H1 (cell line): Measurements from ENCODE around the gene PSD2. TPM values are rescaled to one million over a fixed set of nuclear protein-coding genes. Genes with fewer than 3 reads are reported as not detected.

Experiments
- CTCF ChIA-PET: fragments of 300-600 bp; sonication (Branson Sonifier 250); formaldehyde crosslinking; loops from one replicate; lab custom pipeline; 2021; ENCODE audit not compliant: partially characterized antibody; lab: Charles Lee
- POLR2A ChIA-PET: fragments of 300-600 bp; sonication (Branson Sonifier 250); formaldehyde crosslinking; loops from one replicate; lab custom pipeline; 2021; ENCODE audit warnings: inconsistent platforms; ENCODE audit not compliant: partially characterized antibody; lab: Charles Lee
- DNase-seq, 2 experiments: peaks; one replicate each; pipeline versions ENCODE4 v3.0.0 to v3.0.0-alpha.2; 2010 to 2022; ENCODE audit warnings: low spot score in 2 of 2, low read depth in 1 of 2, mixed read lengths in 1 of 2
- FAIRE-seq: peaks from 2 replicates; lab custom pipeline; 2011; peaks lifted over from hg19 to GRCh38; lab: Jason Lieb, UNC
- H2AFZ ChIP-seq: 2 replicates; pipeline ENCODE4 v1.8.1; 2012; ENCODE audit warnings: low read length, inconsistent platforms
- H2AK5ac ChIP-seq: 2 replicates; pipeline ENCODE4 v1.6.1; 2013; ENCODE audit warnings: low read depth, low read length
- H2BK120ac ChIP-seq: replicated peaks from 2 replicates; pipeline ENCODE3; 2013; ENCODE audit warnings: low read depth, low read length, inconsistent platforms
- H2BK12ac ChIP-seq: 2 replicates; pipeline ENCODE4 v1.6.1; 2013; ENCODE audit warnings: low read depth, low read length
- H2BK15ac ChIP-seq: 2 replicates; pipeline ENCODE4 v1.6.1; 2013; ENCODE audit warnings: low read length
- H2BK20ac ChIP-seq: 2 replicates; pipeline ENCODE4 v1.6.1; 2013; ENCODE audit warnings: low read length
- H2BK5ac ChIP-seq: 2 replicates; pipeline ENCODE4 v1.6.1; 2013; ENCODE audit warnings: low read depth, low read length
- H3K14ac ChIP-seq: 2 replicates; pipeline ENCODE4 v1.6.1; 2013; ENCODE audit warnings: inconsistent platforms; ENCODE audit not compliant: insufficient read length
- H3K18ac ChIP-seq: 2 replicates; pipeline ENCODE4 v1.6.1; 2013; ENCODE audit warnings: low read length; ENCODE audit errors: extremely low read depth
- H3K23ac ChIP-seq: 2 replicates; pipeline ENCODE4 v1.6.1; 2013; ENCODE audit warnings: inconsistent platforms; ENCODE audit not compliant: insufficient read length
- H3K23me2 ChIP-seq: 2 replicates; pipeline ENCODE4 v1.6.1; 2013; ENCODE audit warnings: low read depth, low read length
- H3K27ac ChIP-seq: 2 replicates; pipeline ENCODE4 v1.6.1; 2011; ENCODE audit warnings: low read depth, low read length, inconsistent platforms
- H3K27me3 ChIP-seq, 4 experiments: replicated peaks in 1 of 4; 1 replicate in 1 of 4; 2 replicates in 3 of 4; pipeline versions ENCODE4 v1.6.1 to v1.8.1; 2011 to 2013; ENCODE audit warnings: low read length in 3 of 4, mild to moderate bottlenecking in 3 of 4, inconsistent platforms in 2 of 4, mixed read lengths in 2 of 4, moderate library complexity in 1 of 4; ENCODE audit not compliant: control insufficient read depth in 3 of 4, insufficient read depth in 3 of 4; ENCODE audit errors: extremely low read depth in 1 of 4
- H3K36me3 ChIP-seq, 4 experiments: 2 replicates each; pipeline versions ENCODE4 v1.6.1 to v1.8.1; 2011 to 2013; ENCODE audit warnings: mild to moderate bottlenecking in 4 of 4, low read length in 3 of 4, moderate library complexity in 2 of 4, control low read depth in 1 of 4, inconsistent platforms in 1 of 4; ENCODE audit not compliant: insufficient read depth in 4 of 4, control insufficient read depth in 2 of 4
- H3K4ac ChIP-seq: replicated peaks from 2 replicates; pipeline ENCODE3; 2013; ENCODE audit warnings: low read length, low read depth, mixed read lengths, inconsistent platforms; ENCODE audit not compliant: insufficient read length
- H3K4me1 ChIP-seq, 4 experiments: replicated peaks in 1 of 4; 1 replicate in 1 of 4; 2 replicates in 3 of 4; pipeline versions ENCODE4 v1.6.1 to v1.8.1; 2011 to 2013; ENCODE audit warnings: low read length in 3 of 4, inconsistent platforms in 2 of 4, mixed read lengths in 1 of 4; ENCODE audit not compliant: insufficient read depth in 4 of 4, control insufficient read depth in 3 of 4
- H3K4me2 ChIP-seq, 2 experiments: 2 replicates each; pipeline versions ENCODE4 v1.6.1 to v1.8.1; 2011 to 2013; ENCODE audit warnings: low read depth in 2 of 2, low read length in 2 of 2, control low read depth in 1 of 2, inconsistent platforms in 1 of 2, mild to moderate bottlenecking in 1 of 2; ENCODE audit not compliant: insufficient read depth in 1 of 2
- H3K4me3 ChIP-seq, 4 experiments: fragments of 200-600, 300-600 bp in 1 of 4; sonication (generic), shearing (Covaris generic), sonication (Bioruptor Twin) in 1 of 4; 2 replicates each; pipeline versions ENCODE4 v1.5.1 to v1.8.1; 2011 to 2016; ENCODE audit warnings: low read length in 4 of 4, low read depth in 3 of 4, control low read depth in 2 of 4, inconsistent platforms in 2 of 4, mild to moderate bottlenecking in 2 of 4, mixed read lengths in 1 of 4, moderate library complexity in 1 of 4; ENCODE audit not compliant: insufficient read depth in 2 of 4; ENCODE audit errors: extremely low read depth in 1 of 4
- H3K56ac ChIP-seq: replicated peaks from 2 replicates; pipeline ENCODE3; 2013; ENCODE audit warnings: low read depth, mild to moderate bottlenecking, mixed read lengths, low read length, inconsistent platforms; ENCODE audit not compliant: insufficient read length
- H3K79me1 ChIP-seq: 2 replicates; pipeline ENCODE4 v1.6.1; 2013; ENCODE audit warnings: low read depth, low read length, control low read depth
- H3K79me2 ChIP-seq, 2 experiments: 2 replicates each; pipeline versions ENCODE4 v1.6.1 to v1.8.1; 2012 to 2013; ENCODE audit warnings: low read length in 2 of 2, mild to moderate bottlenecking in 2 of 2, inconsistent platforms in 1 of 2; ENCODE audit not compliant: insufficient read depth in 2 of 2, control insufficient read depth in 1 of 2
- H3K9ac ChIP-seq, 4 experiments: replicated peaks in 1 of 4; 1 replicate in 1 of 4; 2 replicates in 3 of 4; pipeline versions ENCODE4 v1.6.1 to v1.8.1; 2011 to 2013; ENCODE audit warnings: low read depth in 3 of 4, low read length in 3 of 4, control low read depth in 2 of 4, mild to moderate bottlenecking in 2 of 4, moderate library complexity in 2 of 4, inconsistent platforms in 1 of 4; ENCODE audit errors: extremely low read depth in 1 of 4
- H3K9me3 ChIP-seq, 2 experiments: 2 replicates each; pipeline versions ENCODE4 v1.6.1 to v1.8.1; 2012 to 2013; ENCODE audit warnings: mild to moderate bottlenecking in 2 of 2, moderate library complexity in 2 of 2, control low read depth in 1 of 2, inconsistent platforms in 1 of 2, low read depth in 1 of 2, low read length in 1 of 2, mixed read lengths in 1 of 2; ENCODE audit not compliant: insufficient read depth in 2 of 2
- H4K20me1 ChIP-seq, 2 experiments: replicated peaks in 1 of 2; 2 replicates each; pipeline versions ENCODE3 to v1.8.1; 2011 to 2013; ENCODE audit warnings: inconsistent platforms in 2 of 2, low read length in 2 of 2, mild to moderate bottlenecking in 1 of 2; ENCODE audit not compliant: insufficient read depth in 2 of 2, control insufficient read depth in 1 of 2
- H4K5ac ChIP-seq: 2 replicates; pipeline ENCODE4 v1.6.1; 2013; ENCODE audit warnings: low read length, low read depth, mixed read lengths, inconsistent platforms; ENCODE audit not compliant: insufficient read length
- H4K8ac ChIP-seq: 2 replicates; pipeline ENCODE4 v1.8.0; 2013; ENCODE audit warnings: mild to moderate bottlenecking, moderate library complexity, low read length, inconsistent platforms; ENCODE audit not compliant: insufficient read depth; ENCODE audit errors: extremely low read depth
- H4K91ac ChIP-seq: replicated peaks from 2 replicates; pipeline ENCODE3; 2013; ENCODE audit warnings: low read length, mixed read lengths, inconsistent platforms; ENCODE audit not compliant: insufficient read length
- E2F6 ChIP-seq: IDR thresholded peaks from 2 replicates; pipeline ENCODE4 v1.6.1; 2012; ENCODE audit warnings: inconsistent platforms
- KDM4A ChIP-seq: IDR thresholded peaks from one replicate; pipeline ENCODE4 v1.7.1; 2012; ENCODE audit warnings: low read depth, mild to moderate bottlenecking, moderate library complexity, low read length, inconsistent platforms; ENCODE audit not compliant: severe bottlenecking
- POLR2AphosphoS5 ChIP-seq: IDR thresholded peaks from 2 replicates; pipeline ENCODE4 v1.6.1; 2011; ENCODE audit warnings: low read depth, low read length
- WGBS, 2 experiments: shearing (Covaris generic) in 1 of 2; methylation state at CpG; one replicate each; pipeline versions ENCODE4 v1.1.6 to v1.1.7; 2013 to 2015; ENCODE audit warnings: low lambda C conversion rate in 2 of 2, mixed read lengths in 2 of 2, inconsistent platforms in 1 of 2, low coverage in 1 of 2, missing lambda C conversion rate in 1 of 2; ENCODE audit not compliant: insufficient replicate concordance in 2 of 2, insufficient coverage in 1 of 2, insufficient read length in 1 of 2; ENCODE audit errors: extremely low coverage in 1 of 2, missing lambda C conversion rate in 1 of 2; 5-methylcytosine and 5-hydroxymethylcytosine counted together
- polyA plus RNA-seq, 7 experiments: library from polyadenylated mRNA; depleted of rRNA in 3 of 7; stranded (reverse) in 5 of 7; unstranded in 2 of 7; fragments of >200 nt in 5 of 7; fragments of 200-250 nt in 2 of 7; gene quantifications; 1 replicate in 5 of 7; 2 replicates in 1 of 7; 4 replicates in 1 of 7; pipeline versions ENCODE4 v1.2.1 to v1.2.3, GENCODE V29; 2011 to 2013; ENCODE audit warnings: missing spikeins in 2 of 7, mixed read lengths in 2 of 7
- total RNA-seq: library from RNA; stranded (reverse); fragmentation: NEBNext Ultra II Directional; extraction: Animal tissue kit (Norgen Biotek cat#: 25700); gene quantifications from 2 replicates; pipeline ENCODE4 v1.2.1, GENCODE V29; 2021

Gene PSD2
- total and polyA plus RNA-seq, 2 of the 8 experiments (the other 6 are each of a cell fraction or from before 2014, with no cell fraction given), result 0.06 to 0.14 TPM

GRCh38 chr5:139810341-139811273, 15.0 kb downstream of the PSD2 start:
- H3K9ac ChIP-seq, result no peak overlapping the region
- H3K4me3 ChIP-seq, result no peak overlapping the region
- no peak overlapping the region for H2BK120ac ChIP-seq
- no peak overlapping the region for H2AK5ac ChIP-seq
- H3K14ac ChIP-seq, result no peak overlapping the region
- no peak overlapping the region for H4K5ac ChIP-seq
- no peak overlapping the region for H4K8ac ChIP-seq
- H2BK12ac ChIP-seq, result no peak overlapping the region
- H3K23ac ChIP-seq, result no peak overlapping the region
- no peaks in the 10 kb centered on the region for H3K79me2 ChIP-seq
- no peak overlapping the region for H3K56ac ChIP-seq
- no peaks in the 10 kb centered on the region for H3K79me1 ChIP-seq
- no peak overlapping the region for H3K4ac ChIP-seq
- no peak overlapping the region for H2BK5ac ChIP-seq
- no peak for DNase-seq
- WGBS, 2 experiments, result 82% methylated on average over 8 of the region's 8 CpGs; no CpG with 5 or more reads in 1 of the 2 experiments
- H4K20me1 ChIP-seq, result no peaks in the 10 kb centered on the region
- H4K91ac ChIP-seq, result no peak overlapping the region
- H3K27ac ChIP-seq, result no peak overlapping the region
- no peaks in the 10 kb centered on the region for H3K4me1 ChIP-seq
- no peak for FAIRE-seq
- H3K9me3 ChIP-seq, result no peaks in the 10 kb centered on the region
- H2AFZ ChIP-seq, result no peak overlapping the region
- no peaks in the 10 kb centered on the region for H3K36me3 ChIP-seq
- POLR2A ChIA-PET, result no interaction called here
- no peaks in the 10 kb centered on the region for H3K27me3 ChIP-seq
- H3K4me2 ChIP-seq, result no peak overlapping the region
- TF ChIP-seq POLR2AphosphoS5 (no peak), KDM4A (no peak), E2F6 (no peak)
- H3K18ac ChIP-seq, result no peak overlapping the region
- H2BK20ac ChIP-seq, result no peak overlapping the region
- H2BK15ac ChIP-seq, result no peak overlapping the region
- no peaks in the 10 kb centered on the region for H3K23me2 ChIP-seq
- CTCF ChIA-PET, result interaction anchor here (1.2 to 9.2 kb wide), 9 partner anchors 9 to 158 kb away, joined by 3 to 68 read pairs (median 3); partner anchors contain the start of gene PSD2
